Loucy (cell line): ENCODE measurements around the gene ACOXL.
"Not testable (repeated sequence)": the region's sequence is repeated elsewhere in the genome, so short reads cannot be mapped to it uniquely, and the experiment has no call there.

ENCODE experiments used
- EZH2phosphoT487 ChIP-seq: fragments of 200-600 bp; IDR thresholded peaks from 2 replicates; pipeline ENCODE4 v1.6.1; 2018; ENCODE audit warnings: antibody characterized with exemption, mild to moderate bottlenecking, moderate library complexity, borderline replicate concordance
- TF ChIP-seq, protein P1 (sequence below): fragments of 200-600 bp; sonication (generic); conservative IDR thresholded peaks from 2 replicates; pipeline ENCODE4 v1.5.1; 2014; ENCODE audit warnings: mild to moderate bottlenecking, antibody characterized with exemption, low read length

DNA sequence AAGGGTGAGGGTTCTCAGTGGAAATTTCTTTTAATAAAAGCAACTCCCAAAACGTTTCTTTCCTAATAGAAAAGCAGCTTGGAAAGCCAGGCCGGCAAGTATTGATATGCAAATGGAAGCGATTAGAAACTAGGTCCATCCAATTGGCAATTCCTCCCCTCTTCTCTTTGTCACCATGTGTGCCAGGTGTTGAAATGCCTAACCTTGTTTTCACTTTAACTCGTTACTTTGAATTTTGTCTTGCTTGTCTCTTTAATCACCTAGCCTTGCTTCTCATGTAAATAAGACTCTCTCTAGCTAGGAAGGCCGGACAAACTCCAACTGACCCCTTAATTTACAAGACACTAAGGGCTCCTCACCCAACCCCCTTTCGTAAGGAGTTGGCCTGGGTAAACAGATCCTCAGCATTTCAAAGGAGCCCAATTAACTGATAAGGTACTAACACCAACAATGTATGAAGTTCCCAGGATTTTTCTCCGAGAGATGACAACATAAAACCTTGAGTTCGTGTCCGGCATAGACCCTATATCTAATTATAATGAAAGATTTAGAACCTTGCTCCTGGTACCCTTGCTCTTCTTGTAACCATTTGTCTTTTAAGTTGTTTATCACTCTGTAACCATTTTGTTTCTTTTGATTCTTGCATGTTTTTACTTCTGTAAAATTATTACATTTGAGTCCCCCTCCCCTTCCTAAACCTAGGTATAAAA is 44.4 kb upstream of the ACOXL start:
- TF ChIP-seq, protein P1, sequence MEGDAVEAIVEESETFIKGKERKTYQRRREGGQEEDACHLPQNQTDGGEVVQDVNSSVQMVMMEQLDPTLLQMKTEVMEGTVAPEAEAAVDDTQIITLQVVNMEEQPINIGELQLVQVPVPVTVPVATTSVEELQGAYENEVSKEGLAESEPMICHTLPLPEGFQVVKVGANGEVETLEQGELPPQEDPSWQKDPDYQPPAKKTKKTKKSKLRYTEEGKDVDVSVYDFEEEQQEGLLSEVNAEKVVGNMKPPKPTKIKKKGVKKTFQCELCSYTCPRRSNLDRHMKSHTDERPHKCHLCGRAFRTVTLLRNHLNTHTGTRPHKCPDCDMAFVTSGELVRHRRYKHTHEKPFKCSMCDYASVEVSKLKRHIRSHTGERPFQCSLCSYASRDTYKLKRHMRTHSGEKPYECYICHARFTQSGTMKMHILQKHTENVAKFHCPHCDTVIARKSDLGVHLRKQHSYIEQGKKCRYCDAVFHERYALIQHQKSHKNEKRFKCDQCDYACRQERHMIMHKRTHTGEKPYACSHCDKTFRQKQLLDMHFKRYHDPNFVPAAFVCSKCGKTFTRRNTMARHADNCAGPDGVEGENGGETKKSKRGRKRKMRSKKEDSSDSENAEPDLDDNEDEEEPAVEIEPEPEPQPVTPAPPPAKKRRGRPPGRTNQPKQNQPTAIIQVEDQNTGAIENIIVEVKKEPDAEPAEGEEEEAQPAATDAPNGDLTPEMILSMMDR, result not testable (repeated sequence)
- not testable (repeated sequence) for TF ChIP-seq EZH2phosphoT487
